ENCODE measurements around the gene TLR4. TPM values are rescaled to one million over a fixed set of nuclear protein-coding genes. Genes with fewer than 3 reads are reported as not detected.

Gene TLR4
- total RNA-seq, 1 experiment from 2014 or later, result 0.12 TPM

GRCh38 chr9:117742131-117742530, 37.9 kb downstream of the TLR4 start:
- no TSS peak for BruUV-seq (replicated peaks)
- Mint-ChIP-seq H3K27ac (ENCODE audit: unreplicated experiment) (no peak overlapping the region), H3K9me3 (ENCODE audit: low read depth, unreplicated experiment) (peaks cover 4% of the 10 kb centered on the region), H3K4me1 (ENCODE audit: low read depth, unreplicated experiment) (no peaks in the 10 kb centered on the region), H3K27me3 (ENCODE audit: unreplicated experiment) (no peaks in the 10 kb centered on the region), H3K36me3 (ENCODE audit: insufficient read depth, unreplicated experiment) (no peaks in the 10 kb centered on the region), H3K4me3 (ENCODE audit: low read depth, unreplicated experiment) (no peak overlapping the region)
- CTCF ChIA-PET, result no interaction called here
- intact Hi-C loops (cut with micrococcal nuclease; ENCODE audit: unreplicated experiment), result no loop called here
- no peak for TF ChIP-seq CTCF (IDR thresholded peaks at IDR 0.05; ENCODE audit: unreplicated experiment)
- no peak for DNase-seq

GRCh38 chr9:117744369-117744768, 40.2 kb downstream of the TLR4 start:
- no peak overlapping the region for H3K27ac Mint-ChIP-seq (ENCODE audit: unreplicated experiment)
- CTCF ChIA-PET, result no interaction called here
- TF ChIP-seq CTCF (IDR thresholded peaks at IDR 0.05; ENCODE audit: unreplicated experiment), result no peak
- no peaks in the 10 kb centered on the region for H3K27me3 Mint-ChIP-seq (ENCODE audit: unreplicated experiment)
- H3K9me3 Mint-ChIP-seq (ENCODE audit: low read depth, unreplicated experiment), result peaks cover 2% of the 10 kb centered on the region
- no peaks in the 10 kb centered on the region for H3K36me3 Mint-ChIP-seq (ENCODE audit: insufficient read depth, unreplicated experiment)
- no TSS peak for BruUV-seq (replicated peaks)
- DNase-seq, result no peak
- H3K4me3 Mint-ChIP-seq (ENCODE audit: low read depth, unreplicated experiment), result no peak overlapping the region
- no peaks in the 10 kb centered on the region for H3K4me1 Mint-ChIP-seq (ENCODE audit: low read depth, unreplicated experiment)
- intact Hi-C loops (cut with micrococcal nuclease; ENCODE audit: unreplicated experiment), result no loop called here

DNA sequence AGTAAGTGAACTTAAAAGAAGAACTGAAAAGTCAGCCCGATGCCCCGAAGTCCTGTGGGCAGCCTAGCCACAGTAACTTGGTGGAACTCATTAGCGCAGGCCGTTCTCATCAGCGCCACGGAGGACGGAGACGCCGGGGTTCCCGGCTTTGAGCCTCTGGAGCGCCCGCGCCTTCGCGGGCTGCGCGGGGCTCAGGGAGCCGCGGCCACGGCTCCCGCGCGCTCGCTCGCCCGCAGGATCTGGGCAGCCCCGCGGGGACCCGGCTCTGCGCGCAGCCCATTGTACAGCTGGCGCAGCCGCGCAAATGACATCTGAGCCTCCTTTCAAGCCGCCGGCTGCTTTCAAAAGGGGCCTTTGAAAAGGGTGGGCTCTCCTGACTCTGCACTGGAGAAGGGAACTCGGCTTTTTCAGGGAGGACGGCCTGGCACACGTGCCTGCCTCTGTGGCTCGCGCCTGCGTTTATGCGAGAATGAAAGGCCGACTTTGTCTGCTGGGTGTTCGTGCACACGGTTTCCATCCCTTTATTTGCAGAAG, 40.7 kb downstream of the TLR4 start:
- no peak for DNase-seq
- intact Hi-C loops (cut with micrococcal nuclease; ENCODE audit: unreplicated experiment), result no loop called here
- Mint-ChIP-seq H3K27me3 (ENCODE audit: unreplicated experiment) (no peaks in the 10 kb centered on the region), H3K36me3 (ENCODE audit: insufficient read depth, unreplicated experiment) (no peaks in the 10 kb centered on the region), H3K27ac (ENCODE audit: unreplicated experiment) (no peak overlapping the region), H3K4me3 (ENCODE audit: low read depth, unreplicated experiment) (no peak overlapping the region), H3K9me3 (ENCODE audit: low read depth, unreplicated experiment) (peaks cover 2% of the 10 kb centered on the region), H3K4me1 (ENCODE audit: low read depth, unreplicated experiment) (no peaks in the 10 kb centered on the region)
- CTCF ChIA-PET, result no interaction called here
- no TSS peak for BruUV-seq (replicated peaks)
- no peak for TF ChIP-seq CTCF (IDR thresholded peaks at IDR 0.05; ENCODE audit: unreplicated experiment)

DNA sequence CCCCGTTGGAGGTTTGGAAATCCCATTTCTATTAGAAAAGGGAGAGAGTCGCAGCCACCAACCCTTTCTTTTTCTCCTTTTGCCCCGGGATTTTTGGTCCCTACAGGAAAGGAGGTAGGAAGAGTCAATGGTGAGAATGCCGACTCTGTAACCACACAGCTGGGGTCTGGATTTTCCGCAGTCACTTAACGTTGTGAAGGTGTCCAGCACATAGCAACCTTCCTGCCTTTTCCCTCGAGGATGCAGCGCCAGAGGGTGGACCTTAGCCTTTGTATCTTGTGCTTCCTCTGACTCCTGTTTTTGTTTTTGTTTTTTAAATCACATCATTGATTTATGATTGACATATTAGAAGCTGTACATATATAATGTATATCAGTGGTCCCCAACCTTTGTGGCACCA, 41.4 kb downstream of the TLR4 start:
- no TSS peak for BruUV-seq (replicated peaks)
- no peak for DNase-seq
- Mint-ChIP-seq H3K9me3 (ENCODE audit: low read depth, unreplicated experiment) (peaks cover 2% of the 10 kb centered on the region), H3K27ac (ENCODE audit: unreplicated experiment) (no peak overlapping the region), H3K4me3 (ENCODE audit: low read depth, unreplicated experiment) (no peak overlapping the region), H3K36me3 (ENCODE audit: insufficient read depth, unreplicated experiment) (no peaks in the 10 kb centered on the region), H3K27me3 (ENCODE audit: unreplicated experiment) (no peaks in the 10 kb centered on the region), H3K4me1 (ENCODE audit: low read depth, unreplicated experiment) (no peaks in the 10 kb centered on the region)
- intact Hi-C loops (cut with micrococcal nuclease; ENCODE audit: unreplicated experiment), result no loop called here
- CTCF ChIA-PET, result no interaction called here
- TF ChIP-seq CTCF (IDR thresholded peaks at IDR 0.05; ENCODE audit: unreplicated experiment), result no peak
